T-helper 2 cell treated with Interferon-gamma antibody and Interleukin-4, amounts not matched to agents 100 ng/mL and 5 ng/mL, for 36 hours (primary cell): Measurements from ENCODE around the gene RASAL3. TPM values are rescaled to one million over a fixed set of nuclear protein-coding genes. Genes with fewer than 3 reads are reported as not detected.

ENCODE experiments used
- intact Hi-C: fragments of 100-400 bp; cut with micrococcal nuclease; formaldehyde crosslinking; loops from one replicate; pipeline ENCODE4 v1.15.1; 2023
- total RNA-seq: library from RNA; stranded (reverse); gene quantifications from 2 replicates; pipeline ENCODE4 v1.2.3, GENCODE V29; 2022

Gene RASAL3
- total RNA-seq, 1 donor from 2014 or later = 133 TPM

DNA sequence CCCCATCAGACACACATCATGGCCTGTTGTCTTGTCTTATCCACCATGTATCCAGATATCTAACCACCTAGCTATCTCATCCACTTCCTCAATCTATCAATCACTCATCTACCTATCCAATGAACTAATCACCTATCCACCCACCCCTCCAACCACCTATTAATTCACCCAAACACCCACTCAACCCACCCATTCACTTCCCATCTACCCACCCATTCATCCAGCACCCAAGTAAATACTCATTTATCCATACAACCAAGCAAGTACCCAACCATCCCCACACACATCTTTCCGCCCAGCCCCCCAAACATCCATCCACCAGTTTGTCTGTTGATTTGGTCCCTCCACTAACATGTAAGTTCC is 13.8 kb downstream of the RASAL3 start:
- intact Hi-C loops = loop anchor here (1.0 to 5.0 kb wide), 3 partner anchors 16 to 68 kb away; no protein-coding TSS in a partner anchor

DNA sequence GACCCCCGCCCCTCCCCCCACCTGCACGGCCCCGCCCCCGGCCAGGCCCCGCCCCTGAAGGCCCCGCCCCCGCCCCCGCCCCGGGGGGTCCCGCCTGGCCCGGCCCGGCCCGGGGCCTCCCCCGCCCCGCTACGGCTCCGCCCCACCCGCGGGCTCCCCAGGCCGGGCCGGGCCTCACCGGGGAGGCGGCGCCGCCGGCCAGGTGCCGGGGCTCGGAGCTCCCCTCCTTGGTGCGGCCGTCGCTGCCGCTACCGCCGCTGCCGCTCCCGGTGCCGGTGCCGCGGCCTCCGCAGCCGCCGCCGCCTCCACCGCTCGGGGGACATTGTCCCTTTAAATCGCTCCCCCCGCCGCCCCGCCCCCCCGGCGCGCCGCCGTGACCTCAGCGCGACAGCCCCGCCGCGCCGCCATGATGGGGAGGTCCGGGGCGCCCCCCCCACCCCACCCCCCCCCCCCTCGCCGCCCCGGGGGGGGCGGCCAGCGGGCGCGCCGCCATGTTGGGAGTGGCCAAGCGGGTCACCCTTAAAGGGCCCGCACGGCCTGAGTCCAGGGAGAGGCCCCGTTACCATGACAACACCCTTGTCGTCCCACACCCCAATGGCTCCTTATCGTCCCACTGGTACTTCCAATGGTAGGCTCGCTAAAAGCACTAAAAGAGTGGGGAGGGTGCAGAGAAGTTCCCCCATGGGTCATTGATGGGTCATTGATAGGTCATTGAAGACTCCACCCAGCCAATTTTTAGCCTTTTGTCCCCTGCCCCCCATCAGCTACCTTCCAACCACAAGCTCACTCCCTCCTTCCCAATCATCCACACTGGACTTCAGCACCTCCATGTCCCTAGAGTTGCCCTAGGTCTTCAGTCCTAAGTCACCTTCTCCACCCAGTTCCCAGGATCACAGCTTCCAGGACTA is 14.5 kb downstream of the RASAL3 start, which contains the start of gene WIZ:
TSS of gene WIZ (minus strand) at position 337 of the 908 bp plus-strand sequence. CDS start 1,649 bp downstream, outside the sequence.
- intact Hi-C loops = loop anchor here (1.0 to 5.0 kb wide), 4 partner anchors 17 to 325 kb away; a partner anchor contains a TSS

DNA sequence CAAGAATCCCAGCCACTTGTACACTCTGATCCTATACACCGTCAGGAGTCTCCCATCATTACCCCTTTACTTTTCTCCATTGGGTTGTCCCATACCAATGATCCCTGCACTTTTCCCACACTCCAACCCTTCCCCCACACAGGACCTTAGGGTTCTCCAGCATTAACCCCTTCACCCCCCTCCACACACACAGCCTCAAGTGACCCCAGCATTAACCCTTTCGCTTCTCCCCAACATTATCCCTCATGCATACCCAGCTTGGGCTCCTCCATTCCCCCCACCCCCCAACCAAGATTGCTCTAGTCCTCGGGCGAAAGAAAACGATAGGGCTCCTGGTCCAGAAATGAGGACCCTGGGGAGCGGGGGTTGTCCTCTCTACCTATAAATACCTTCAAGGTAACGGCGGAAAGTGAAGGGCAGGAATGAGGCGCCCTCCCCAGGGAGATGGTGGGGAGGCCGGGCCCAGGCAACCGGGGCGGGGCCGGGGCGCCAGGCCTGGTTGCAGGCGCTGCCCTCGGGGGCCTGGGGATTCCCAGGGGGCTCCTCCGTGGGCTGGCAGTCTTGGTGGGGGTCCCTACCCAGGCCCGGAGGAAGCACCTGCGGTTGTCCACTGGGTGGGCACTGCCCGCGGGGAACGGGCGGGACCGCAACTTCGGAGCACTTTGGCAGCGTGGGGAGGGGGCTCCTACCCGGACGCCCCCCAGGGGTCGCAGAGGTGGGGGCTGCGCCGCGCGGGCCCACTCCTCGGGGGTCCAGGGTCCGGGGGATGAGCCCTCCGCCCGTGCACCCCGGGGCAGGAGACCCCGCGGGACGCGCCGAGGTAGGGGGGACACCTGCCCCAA is 15.3 kb downstream of the RASAL3 start:
- intact Hi-C loops = loop anchor here (2.0 kb wide), 1 partner anchor 324 kb away; a partner anchor contains a TSS

DNA sequence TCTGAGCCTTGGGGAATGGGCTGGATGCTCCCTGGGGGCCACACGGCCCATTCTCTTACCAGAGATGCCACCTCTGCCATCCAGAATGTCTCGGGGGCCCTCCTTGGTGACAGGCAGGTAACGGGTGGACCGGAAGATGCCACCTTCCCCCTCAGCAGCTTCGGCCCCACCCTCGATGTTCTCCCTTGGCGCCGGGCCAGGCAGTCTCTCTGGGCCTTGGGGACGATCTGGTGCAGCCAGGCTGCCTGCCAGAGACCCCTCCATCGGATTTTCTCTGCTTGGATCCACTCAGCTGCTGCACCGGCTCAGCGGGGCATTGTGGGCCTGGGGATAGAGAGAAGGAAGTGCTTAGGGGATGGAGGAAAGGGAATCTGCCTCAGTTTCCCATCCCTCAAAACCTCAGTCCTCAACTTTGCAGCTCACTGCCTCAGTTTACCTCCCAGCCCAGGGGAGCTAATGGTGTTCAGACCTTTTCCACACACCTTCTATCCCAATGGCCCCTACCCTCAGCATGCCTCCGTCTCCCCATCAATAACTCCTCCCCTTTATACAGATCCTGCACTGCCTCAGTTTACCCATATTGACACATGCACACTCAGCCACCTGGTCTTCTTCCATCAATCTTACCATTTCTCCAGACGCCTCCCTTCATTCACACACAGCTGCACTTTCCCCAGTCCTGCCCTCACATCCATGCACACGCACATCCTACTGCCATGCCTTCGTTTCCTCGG is 16.1 kb downstream of the RASAL3 start:
- intact Hi-C loops = loop anchor here (2.0 kb wide), 1 partner anchor 323 kb away; a partner anchor contains a TSS

DNA sequence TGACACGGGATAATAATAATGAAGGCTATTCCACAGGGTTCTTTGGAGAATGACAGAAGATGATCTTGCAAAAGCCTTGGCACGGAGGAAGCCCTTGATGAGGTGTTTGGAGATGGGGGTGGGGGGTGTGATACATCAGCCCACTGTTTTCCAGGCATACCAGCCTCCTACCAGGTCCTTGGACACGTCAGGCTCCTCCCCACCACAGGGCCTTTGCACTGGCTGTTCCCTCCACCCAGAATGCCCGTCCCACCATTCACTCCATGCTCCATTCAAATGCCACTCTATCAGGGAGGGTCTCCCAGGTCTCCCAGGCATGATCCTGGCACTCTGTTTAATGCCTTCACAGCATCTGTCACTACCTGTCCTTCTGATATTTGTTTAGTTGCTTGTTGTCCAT is 17.3 kb downstream of the RASAL3 start:
- intact Hi-C loops = no loop called here

DNA sequence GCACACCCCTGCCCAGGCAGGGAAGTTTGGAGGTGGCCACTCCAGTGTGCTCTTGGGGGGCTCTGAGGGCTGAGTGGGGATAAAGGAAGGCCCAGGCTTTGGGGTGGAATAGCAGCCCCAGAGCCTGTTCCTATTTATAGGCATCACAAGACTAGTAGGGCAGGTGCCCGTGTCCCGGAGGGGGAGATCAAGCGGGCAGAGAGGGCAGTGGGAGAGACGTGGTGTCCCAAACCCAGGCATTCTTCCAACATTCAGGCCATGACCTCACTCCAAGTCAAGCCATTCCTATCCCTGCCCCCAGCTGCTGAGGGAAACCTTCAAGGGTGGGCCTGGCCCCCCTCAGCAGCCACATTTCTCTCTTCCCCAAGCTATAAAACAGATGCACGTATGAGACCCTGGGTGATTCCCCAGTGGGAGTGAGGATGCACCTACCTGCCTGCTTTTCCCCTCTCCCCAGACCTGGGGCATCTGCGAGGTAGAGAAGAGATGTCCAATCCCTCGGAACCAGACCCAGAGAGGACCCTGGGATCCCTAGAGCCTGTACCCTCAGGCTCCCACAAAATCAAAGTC is 18.5 kb downstream of the RASAL3 start:
- intact Hi-C loops = no loop called here

DNA sequence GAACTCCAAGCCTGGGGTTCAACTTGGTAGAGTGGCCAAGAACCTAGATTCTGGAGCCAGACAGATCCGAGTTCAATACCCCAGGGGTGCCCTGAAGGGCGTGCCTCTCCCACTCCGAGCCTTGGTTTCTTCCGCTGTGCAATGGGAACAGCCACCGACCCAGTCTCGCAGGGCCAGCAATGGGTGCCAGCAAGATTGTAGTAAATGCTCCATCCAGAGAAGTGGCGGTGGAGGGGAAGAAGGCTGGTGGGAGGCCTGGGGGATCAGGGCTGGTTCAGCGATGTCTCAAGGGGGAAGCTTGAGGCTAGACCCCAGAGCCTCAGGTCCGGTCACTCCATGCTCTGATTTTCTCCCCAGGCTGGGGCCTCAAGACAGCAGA is 19.1 kb downstream of the RASAL3 start:
- intact Hi-C loops = no loop called here

DNA sequence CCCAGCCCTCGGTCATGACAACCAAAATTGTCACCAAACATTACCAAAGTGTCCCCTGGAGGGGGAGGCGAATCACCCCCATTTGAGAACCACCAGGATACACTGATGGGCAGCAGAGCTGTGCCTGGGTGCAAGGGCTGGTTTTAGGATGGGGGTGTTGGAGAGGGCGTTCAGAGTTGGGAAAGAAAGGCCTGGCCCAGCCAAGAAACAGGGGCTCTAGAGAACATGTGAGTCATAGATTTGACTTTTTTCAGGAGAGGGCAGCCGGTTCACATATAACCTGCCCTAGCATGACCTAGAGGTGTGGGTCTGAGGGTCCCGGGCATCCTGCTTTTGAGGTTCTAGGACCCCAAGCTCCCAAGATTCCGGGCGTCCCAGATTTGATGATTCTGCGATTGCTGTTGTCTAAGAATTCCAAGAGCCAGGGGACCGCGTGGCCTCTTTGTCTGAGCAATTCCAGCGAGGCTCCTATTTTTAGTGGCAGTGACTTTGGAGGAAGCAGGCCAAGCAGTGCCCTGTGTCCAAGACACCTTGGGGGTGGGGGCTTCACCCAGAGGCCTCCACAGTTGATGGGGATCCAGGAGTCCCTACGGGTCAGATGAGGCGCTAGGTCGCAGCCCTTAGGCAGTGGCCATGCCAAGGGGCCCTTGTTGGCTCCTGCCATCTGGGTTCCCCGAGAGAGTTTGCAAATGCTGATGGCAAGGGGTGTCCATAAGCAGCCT is 19.7 kb downstream of the RASAL3 start:
- intact Hi-C loops = no loop called here

DNA sequence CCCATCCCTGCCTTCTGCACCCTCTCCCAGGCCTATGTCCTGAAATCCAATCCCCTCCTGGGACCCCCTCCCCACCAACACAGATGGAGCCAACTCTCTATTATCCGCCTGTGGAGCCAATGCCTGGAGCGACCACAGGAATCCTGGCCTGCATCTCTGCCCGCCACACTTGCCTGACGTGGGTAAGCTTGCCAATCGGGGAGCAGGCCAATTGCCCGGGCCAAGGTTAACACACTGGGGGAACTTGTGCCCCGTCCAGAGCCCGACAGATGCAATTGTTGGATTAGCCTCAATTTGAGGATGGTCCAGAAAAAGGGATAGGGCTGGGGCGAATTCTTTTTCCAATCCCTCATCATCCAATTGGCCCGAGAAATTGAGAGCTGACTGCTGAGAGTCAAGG is 20.5 kb downstream of the RASAL3 start:
- intact Hi-C loops = no loop called here

DNA sequence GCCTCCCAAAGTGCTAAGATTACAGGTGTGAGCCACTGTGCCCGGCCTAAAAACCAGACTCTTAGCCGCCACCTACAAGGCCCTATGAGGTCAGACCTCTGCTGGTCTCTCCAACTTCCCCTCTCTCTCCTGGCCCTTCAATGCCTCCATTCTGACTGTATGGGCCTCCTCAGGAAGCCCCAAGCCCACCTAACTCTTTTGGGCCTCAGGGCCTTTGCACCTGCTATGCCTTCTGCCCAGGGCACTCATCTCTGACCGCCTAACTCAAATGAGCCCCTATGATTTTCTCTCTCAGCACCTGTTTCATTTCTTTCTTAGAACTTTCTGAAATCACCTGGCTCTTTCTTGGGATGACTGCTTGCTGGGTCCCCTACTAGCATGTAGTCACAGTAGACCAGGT is 21.0 kb downstream of the RASAL3 start:
- intact Hi-C loops = no loop called here

DNA sequence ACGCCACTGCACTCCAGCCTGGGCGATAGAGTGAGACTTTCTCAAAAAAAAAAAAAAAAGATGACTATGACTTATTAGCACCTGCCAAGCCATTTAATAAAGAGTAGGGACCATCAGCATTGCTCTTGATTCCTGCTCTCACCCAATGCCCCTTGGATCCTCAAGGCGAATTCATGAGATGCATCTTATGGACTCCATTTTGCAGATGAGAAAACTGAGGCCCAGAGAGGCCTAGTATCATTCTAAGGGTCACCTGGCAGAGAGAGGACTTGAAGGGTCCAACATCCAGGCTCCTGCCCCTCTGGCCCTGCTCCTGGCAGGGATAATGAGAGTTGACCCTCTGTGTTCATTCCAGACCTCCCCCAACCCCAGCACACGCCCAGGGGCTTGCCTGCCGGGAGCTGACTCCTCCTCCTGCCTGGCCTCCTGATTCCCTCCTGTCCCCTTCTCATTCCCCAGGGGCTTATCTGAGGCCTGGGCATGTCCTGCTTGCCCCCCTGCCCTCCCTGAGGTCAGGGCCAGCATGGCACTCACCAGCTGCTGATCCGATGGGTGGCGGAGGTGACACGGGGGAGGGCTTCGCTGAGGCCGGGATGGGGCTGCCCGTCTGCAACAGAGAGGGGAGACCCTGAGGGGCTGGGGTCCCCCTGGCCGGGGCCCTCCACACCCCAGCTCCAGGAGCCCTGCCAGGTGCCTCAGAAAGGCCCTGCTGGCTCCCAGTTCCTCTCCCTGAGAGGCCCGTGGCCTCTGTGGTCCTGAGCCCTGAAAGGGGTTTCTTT is 22.0 kb downstream of the RASAL3 start:
- intact Hi-C loops = no loop called here

DNA sequence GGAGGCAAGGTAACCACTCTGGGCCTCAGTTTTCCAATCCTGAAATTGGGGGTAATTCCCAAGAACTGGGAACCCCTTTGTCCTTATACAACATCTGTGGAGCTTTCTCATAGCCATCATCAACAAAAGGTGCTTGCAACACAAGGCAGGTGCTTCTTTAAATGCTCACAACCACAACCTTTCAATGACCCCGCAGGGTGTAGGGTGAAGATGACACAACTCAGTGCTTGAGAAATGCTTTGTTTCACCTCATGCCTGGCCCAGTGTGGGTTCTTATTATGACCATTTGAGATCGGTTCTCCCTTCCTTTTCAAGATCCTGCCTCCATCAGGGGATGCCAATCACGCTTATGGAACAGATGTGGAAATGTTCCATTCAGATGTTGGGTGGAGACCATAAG is 23.0 kb downstream of the RASAL3 start:
- intact Hi-C loops = no loop called here

DNA sequence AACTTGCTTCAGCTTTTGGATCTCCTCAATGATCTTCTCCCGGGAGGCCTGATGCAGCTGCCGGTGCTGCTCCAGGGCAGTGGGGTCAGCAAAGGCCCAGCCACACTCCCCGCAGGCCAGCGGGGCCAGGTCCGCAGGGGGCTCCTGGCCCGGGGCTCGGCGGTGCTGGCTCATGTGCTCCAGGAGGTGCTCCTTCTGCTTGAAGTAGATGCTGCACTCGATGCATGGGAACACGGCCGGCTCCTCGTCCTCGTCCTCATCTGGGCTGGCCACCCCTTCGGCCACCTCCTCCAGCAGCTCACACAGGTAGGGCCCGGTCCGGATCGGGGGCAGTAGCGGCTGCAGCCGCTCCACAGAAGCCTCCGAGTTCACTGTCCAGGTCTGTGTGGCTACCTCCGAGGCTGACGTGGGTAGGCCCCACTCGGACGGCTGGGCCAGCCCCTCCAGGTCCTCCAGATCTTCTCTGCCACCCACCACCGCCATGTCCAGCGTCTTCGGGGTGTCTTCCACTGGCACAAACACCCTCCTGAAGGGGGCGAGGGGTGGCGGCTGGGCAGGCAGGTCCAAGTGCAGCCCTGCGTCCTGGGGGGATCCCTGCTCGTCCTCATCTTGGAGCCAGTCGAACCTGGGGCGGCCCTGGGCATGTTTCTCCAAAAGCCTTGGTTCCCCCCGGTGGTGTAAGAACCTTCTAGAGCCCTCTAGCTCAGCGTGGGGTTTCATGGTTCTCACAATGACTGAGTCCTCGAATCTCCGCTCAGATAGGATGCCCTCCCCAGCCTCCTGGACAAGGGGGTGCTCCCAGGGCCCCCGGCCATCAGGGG is 24.3 kb downstream of the RASAL3 start:
- intact Hi-C loops = no loop called here

DNA sequence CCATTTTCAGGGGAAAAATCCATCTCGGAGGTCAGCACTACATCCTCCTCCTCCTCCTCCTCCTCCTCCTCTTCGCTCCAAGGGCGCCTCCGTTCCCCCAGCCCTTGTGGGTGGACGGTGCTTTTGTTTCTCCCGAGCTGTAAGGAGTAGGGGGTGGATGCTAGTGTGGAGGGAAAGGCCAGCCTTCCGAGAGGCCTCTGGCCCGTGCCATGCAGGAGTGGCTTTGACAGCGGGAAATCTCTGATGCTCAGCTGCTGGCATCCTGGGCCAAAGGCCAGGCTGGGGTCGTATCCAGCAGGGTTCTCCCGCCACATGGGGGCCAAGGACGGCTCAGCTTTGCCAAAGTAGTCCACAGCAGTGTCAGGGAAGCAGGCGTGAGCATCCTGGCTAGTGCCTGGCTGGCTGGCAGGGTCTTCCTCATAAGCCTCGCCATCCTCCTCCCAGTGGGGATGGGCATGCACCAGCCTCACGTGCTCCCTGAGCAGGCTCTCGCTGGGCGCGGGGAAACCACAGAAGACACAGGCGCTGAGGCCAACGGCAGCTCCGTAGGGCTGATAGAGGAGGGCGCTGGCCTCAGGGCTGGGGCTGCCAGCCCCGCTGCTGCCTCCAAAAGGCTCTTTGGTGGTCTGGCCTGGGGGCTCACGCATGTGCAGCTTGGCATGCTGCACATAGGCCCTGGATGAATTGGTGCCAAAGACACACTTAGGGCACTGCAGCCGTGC is 25.1 kb downstream of the RASAL3 start:
- intact Hi-C loops = no loop called here

DNA sequence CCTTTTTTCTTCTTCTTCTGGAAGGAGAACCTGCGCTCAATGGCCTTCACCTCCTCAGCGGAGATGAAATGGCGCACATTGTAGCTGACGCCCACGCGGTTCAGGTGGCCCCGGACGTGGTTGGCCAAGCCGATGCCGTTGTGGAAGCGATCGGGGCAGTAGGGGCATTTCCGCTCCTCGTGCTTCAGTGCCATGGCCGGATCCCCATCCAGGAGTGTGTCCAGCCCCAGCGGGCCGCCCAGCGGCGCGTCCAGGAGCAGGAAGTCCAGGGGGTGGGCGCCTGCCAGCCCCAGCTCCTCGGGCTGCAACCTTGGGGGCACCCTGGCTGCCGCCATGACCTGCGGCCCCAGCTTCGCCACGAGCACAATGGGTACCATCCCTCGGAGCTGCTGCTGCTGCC is 25.8 kb downstream of the RASAL3 start:
- intact Hi-C loops = no loop called here

DNA sequence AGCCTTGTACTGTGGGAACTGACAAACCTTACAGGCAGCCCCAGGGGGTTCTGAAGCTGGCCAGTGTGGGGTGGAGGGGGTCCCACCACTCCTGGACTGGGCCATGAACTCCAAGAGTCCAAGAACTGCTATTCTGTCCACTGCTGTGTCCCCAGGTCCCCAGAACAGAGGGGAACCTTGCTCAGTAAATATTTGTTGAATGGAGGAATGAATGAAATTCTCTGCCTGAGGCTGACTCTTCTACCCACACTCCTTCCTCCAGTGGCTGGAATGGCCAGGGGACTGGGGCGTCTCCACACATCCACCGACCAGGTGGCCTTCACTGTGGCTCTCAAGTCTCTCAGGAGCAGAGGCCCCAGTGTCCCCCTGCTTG is 26.2 kb downstream of the RASAL3 start:
- intact Hi-C loops = no loop called here

DNA sequence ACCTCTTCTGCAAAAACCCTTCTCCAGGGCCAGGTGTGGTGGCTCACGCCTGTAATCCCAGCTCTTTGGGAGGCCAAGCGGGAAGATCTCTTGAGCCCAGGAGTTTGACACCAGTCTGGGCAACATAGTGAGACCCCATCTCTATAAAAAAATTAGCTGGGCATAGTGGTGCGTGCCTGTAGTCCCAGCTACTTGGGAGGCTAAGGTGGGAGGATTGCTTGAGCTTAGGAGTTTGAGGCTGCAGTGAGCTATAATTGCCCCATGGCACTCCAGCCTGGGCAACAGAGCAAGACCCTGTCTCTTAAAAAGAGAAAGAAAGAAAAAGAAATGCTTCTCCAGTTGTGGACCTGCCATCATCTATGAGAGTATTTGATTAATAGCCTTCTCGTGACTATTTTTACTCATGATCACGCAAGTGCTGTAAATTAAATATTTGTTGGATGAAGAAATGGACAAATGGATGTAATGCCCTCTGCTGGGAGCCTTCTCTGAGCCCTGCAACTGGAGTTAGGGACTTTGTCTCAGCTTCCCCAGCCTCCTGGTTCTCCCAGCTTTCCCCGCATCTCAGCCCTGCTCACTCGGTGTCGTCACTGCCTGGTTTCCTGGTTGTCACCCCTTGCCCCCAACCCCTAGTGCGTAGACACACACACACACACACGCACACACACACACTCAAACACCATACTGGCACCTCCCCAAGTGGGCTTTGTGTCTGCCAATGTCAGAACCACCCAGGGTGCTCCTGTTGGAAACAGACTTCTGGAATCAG is 26.8 kb downstream of the RASAL3 start:
- intact Hi-C loops = no loop called here

DNA sequence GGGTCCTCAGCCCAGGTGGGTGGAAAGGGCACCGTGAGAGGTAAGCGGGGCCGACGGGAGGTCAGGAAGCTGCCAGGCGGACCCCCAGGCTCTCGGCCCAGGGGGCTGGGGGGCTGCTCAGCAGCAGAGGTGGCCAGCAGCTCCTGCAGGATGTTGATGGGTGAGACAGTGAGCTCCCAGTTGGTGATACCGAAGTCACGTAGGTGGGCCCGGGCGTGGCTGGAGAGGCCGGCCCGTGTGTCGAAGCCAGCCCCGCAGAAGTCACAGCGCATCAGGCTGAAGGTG is 27.6 kb downstream of the RASAL3 start:
- intact Hi-C loops = no loop called here
